GM21825 (cell line): ENCODE data around the gene ADSS2.
"Not testable (repeated sequence)": the region's sequence is repeated elsewhere in the genome, so short reads cannot be mapped to it uniquely, and the experiment has no call there.

Experiments used
- ATAC-seq: cut with Tn5 transposase; IDR thresholded peaks from one replicate; pipeline ENCODE4 v1.9.1; 2021; ENCODE audit warnings: mild to moderate bottlenecking, moderate library complexity; ENCODE audit not compliant: unreplicated experiment

Gene ADSS2

DNA sequence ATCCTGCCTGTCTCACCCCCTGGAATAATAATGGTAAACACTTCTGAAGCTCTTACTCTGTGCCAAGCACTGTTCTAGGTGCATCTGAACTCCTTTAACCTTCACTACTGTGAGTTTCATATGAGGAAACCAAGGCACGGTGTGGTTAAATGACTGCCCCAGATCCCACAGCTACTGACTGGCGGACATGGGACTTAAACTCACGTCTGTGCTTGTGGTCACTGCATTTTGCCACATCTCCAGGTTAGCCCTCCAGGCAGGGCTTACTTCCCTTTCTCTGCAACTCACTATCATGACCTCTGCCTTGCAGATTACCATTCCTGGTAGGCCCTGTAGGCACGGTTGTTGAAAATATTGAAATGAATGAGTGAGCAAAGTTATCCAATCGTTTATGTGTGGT lies 83.4 kb downstream of the ADSS2 start:
- no peak for ATAC-seq

DNA sequence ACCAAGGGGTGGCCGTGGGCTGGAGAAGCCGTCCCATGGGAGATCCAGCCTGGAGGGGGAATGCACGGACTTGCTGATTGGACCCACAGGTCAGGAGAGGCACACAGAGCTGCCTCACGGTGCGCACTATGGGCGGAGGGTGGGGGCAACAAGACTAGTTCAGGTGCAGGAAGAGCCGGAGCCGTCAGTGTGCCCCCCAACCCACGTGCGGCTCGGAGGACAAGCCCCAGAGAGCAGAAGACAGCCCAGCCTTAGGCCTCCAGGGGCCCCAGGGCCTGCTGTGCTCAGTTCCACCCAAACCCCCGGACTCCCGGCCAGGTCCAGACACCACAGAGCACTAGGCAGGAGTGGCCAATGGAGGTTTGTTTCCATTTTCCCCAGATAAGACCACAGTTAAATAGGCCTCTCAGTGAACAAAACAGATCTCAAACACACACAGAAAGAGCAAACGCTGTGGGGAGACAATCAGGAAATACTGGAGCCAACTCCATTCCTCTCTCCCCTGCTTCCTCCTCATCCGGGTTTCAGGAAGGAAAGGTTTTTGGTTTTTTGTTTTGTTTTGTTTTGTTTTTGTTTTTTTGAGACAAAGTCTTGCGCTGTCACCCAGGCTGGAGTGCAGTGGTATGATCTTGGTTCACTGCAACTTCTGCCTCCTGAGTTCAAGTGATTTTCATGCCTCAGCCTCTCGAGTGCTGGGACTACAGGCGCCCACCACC lies 84.2 kb downstream of the ADSS2 start:
- ATAC-seq = no peak

DNA sequence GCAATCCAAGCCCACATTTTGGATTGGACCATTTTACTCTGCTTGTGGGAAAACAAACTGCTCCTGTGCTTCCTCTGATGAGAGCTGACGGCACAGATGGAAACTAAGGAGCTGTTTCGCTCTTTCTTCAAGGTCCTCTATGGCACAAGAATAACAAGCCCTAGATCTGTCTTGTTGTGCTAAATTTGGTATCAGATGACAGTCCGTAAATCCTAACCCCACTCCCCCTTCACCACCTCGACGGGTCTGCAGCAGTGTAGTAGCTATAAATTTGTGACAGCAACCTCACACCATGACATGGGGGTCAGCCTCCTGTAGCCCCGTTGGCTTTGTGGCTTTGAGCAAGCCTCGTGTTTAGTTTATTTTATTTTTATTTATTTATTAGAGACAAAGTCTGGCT lies 85.9 kb downstream of the ADSS2 start:
- no peak for ATAC-seq

DNA sequence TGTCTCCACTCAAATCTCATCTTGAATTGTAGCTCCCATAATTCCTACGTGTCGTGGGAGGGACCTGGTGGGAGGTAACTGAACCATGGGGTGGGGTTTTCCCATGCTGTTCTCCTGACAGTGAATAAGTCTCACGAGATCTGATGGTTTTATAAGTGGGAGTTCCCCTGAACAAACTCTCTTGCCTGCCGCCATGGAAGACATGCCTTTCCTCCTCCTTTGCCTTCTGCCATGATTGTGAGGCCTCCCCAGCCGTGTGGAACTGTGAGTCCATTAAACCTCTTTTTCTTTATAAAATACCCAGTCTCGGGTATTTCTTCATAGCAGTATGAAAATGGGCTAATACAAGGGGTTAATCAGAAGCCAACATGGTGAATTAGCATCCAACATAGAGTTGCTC lies 86.4 kb downstream of the ADSS2 start:
- not testable (repeated sequence) for ATAC-seq

DNA sequence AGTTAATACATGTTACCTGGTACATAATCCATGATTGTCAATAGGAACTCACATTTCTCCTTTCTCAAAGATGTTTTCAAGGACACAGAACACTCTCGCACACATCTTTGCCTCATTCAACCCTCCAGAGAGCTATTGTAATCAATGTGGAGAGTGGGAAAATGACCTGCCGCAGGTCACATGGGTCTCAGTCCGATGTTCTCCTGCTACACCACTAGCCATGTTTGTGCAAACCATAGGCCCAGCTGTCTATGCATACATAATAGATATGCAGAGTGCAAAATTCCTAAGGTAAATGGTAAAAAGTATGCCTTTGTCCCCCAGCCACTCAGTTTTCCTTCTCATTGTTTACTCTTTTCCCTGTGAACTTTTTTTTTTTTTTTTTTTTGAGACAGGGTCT lies 89.2 kb downstream of the ADSS2 start:
- ATAC-seq = no peak

DNA sequence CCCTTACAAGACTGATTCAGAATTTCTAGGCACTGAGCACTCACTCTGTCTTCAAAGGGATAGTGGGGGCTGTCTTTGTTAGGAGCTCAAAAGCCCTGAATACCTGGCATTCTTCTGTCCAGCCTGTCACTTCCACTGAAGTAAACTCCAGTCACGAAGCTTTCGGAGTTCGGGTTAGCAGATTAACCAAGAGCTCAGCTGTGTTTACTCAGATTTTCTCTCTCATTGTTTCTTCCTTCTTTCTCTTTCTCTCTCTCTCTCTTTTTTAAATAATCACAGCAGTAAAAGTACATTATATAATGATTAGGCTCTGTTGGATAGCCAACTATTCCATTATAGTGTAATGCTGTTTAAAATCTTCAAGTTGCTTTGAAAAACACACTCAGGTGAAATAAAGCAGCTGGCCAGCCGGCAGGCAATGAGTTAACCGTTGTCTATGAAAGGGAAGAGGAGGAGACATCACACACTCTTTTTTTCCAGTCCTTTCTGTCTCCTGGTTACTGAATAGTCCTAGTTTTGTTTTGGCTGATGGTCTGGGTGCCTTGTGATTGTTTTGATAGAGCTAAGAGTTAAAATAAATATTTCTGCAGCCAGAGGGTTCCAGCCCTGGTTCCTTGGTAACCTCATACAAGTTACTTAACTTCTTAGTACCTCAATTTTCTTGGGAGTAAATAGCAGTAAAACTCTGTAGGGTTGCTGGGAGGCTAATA lies 89.8 kb downstream of the ADSS2 start:
- ATAC-seq = no peak
